Subcutaneous abdominal adipose tissue (tissue), 5 donors: ENCODE measurements around the gene STK32B.
"Not testable (repeated sequence)": the region's sequence is repeated elsewhere in the genome, so short reads cannot be mapped to it uniquely, and the experiment has no call there.

Experiments
- H3K27ac ChIP-seq: one replicate; pipeline ENCODE4 v1.7.0; 2013; ENCODE audit warnings: low read depth, mild to moderate bottlenecking, inconsistent platforms, low read length, moderate library complexity
- H3K27me3 ChIP-seq, 5 donors: one replicate each; pipeline ENCODE4 v1.7.0; 2013; ENCODE audit warnings: low read length in 5 of 5, inconsistent platforms in 1 of 5; ENCODE audit not compliant: control insufficient read depth in 5 of 5, insufficient read depth in 4 of 5
- H3K36me3 ChIP-seq, 5 donors: one replicate each; pipeline ENCODE4 v1.7.0; 2013; ENCODE audit warnings: low read length in 5 of 5; ENCODE audit not compliant: control insufficient read depth in 5 of 5, insufficient read depth in 5 of 5
- H3K4me1 ChIP-seq, 5 donors: one replicate each; pipeline ENCODE4 v1.7.0; 2013; ENCODE audit warnings: low read length in 5 of 5, mild to moderate bottlenecking in 3 of 5, moderate library complexity in 1 of 5; ENCODE audit not compliant: control insufficient read depth in 5 of 5, insufficient read depth in 5 of 5
- H3K4me3 ChIP-seq, 5 donors: one replicate each; pipeline ENCODE4 v1.7.0; 2013; ENCODE audit warnings: low read length in 5 of 5, low read depth in 1 of 5
- H3K9ac ChIP-seq, 5 donors: one replicate each; pipeline ENCODE4 v1.7.0; 2013; ENCODE audit warnings: low read length in 5 of 5, mild to moderate bottlenecking in 4 of 5, moderate library complexity in 3 of 5
- H3K9me3 ChIP-seq, 5 donors: one replicate each; pipeline ENCODE4 v1.7.0; 2013; ENCODE audit warnings: low read length in 5 of 5; ENCODE audit not compliant: control insufficient read depth in 5 of 5
- donor health status: healthy.
- donor health status: healthy.
- donor health status: healthy.
- donor health status: healthy.
- donor health status: healthy.

The STK32B gene

GRCh38 chr4:5257086-5257485, 205.8 kb downstream of the STK32B start:
- Histone ChIP-seq H3K36me3 (no peaks in the 10 kb centered on the region), H3K9ac (no peak overlapping the region)

GRCh38 chr4:5259471-5259870, 208.2 kb downstream of the STK32B start:
- H3K4me1 ChIP-seq, result no peaks in the 10 kb centered on the region
- no peak overlapping the region for H3K9ac ChIP-seq
- no peak overlapping the region for H3K27ac ChIP-seq
- no peaks in the 10 kb centered on the region for H3K27me3 ChIP-seq
- no peaks in the 10 kb centered on the region for H3K9me3 ChIP-seq
- H3K36me3 ChIP-seq, result no peaks in the 10 kb centered on the region
- no peak overlapping the region for H3K4me3 ChIP-seq

More at GRCh38 chr4:5257086-5257485, 205.8 kb downstream of the STK32B start:
- no peaks in the 10 kb centered on the region for H3K27me3 ChIP-seq
- H3K27ac ChIP-seq, result no peak overlapping the region
- H3K4me1 ChIP-seq, result no peaks in the 10 kb centered on the region
- no peaks in the 10 kb centered on the region for H3K9me3 ChIP-seq
- no peak overlapping the region for H3K4me3 ChIP-seq

- no peaks in the 10 kb centered on the region for H3K9me3 ChIP-seq
- H3K36me3 ChIP-seq, result no peaks in the 10 kb centered on the region
- H3K27me3 ChIP-seq, result no peaks in the 10 kb centered on the region
- no peak overlapping the region for H3K4me3 ChIP-seq
- no peak overlapping the region for H3K9ac ChIP-seq
- H3K4me1 ChIP-seq, result no peaks in the 10 kb centered on the region
- no peak overlapping the region for H3K27ac ChIP-seq
These were observed 208.8 kb downstream of the STK32B start for GRCh38 chr4:5260121-5260520.

- H3K4me1 ChIP-seq, result no peaks in the 10 kb centered on the region
- H3K4me3 ChIP-seq, result no peak overlapping the region
- H3K9me3 ChIP-seq, result no peaks in the 10 kb centered on the region
- H3K36me3 ChIP-seq, result no peaks in the 10 kb centered on the region
- H3K27me3 ChIP-seq, result no peaks in the 10 kb centered on the region
- H3K9ac ChIP-seq, result no peak overlapping the region
- H3K27ac ChIP-seq, result no peak overlapping the region
These were observed 210.6 kb downstream of the STK32B start for GRCh38 chr4:5261866-5262265.

GRCh38 chr4:5266991-5267390, 215.7 kb downstream of the STK32B start:
- Histone ChIP-seq H3K36me3 (no peaks in the 10 kb centered on the region), H3K27me3 (no peaks in the 10 kb centered on the region), H3K4me3 (no peak overlapping the region), H3K9ac (no peak overlapping the region), H3K27ac (no peak overlapping the region), H3K9me3 (no peaks in the 10 kb centered on the region), H3K4me1 (no peaks in the 10 kb centered on the region)

GRCh38 chr4:5267408-5267807, 216.1 kb downstream of the STK32B start:
- H3K4me3 ChIP-seq, result no peak overlapping the region
- H3K27ac ChIP-seq, result no peak overlapping the region
- H3K9me3 ChIP-seq, result no peaks in the 10 kb centered on the region
- H3K36me3 ChIP-seq, result no peaks in the 10 kb centered on the region
- H3K4me1 ChIP-seq, result no peaks in the 10 kb centered on the region
- H3K9ac ChIP-seq, result no peak overlapping the region
- H3K27me3 ChIP-seq, result no peaks in the 10 kb centered on the region

- H3K4me1 ChIP-seq, result no peaks in the 10 kb centered on the region
- no peak overlapping the region for H3K9ac ChIP-seq
- H3K9me3 ChIP-seq, result no peaks in the 10 kb centered on the region
- H3K36me3 ChIP-seq, result no peaks in the 10 kb centered on the region
- no peak overlapping the region for H3K4me3 ChIP-seq
- no peak overlapping the region for H3K27ac ChIP-seq
- no peaks in the 10 kb centered on the region for H3K27me3 ChIP-seq
These were observed 225.3 kb downstream of the STK32B start for GRCh38 chr4:5276475-5277075.

GRCh38 chr4:5277079-5277478, 225.8 kb downstream of the STK32B start:
- H3K27me3 ChIP-seq, result no peaks in the 10 kb centered on the region
- no peak overlapping the region for H3K27ac ChIP-seq
- no peak overlapping the region for H3K4me3 ChIP-seq
- H3K9ac ChIP-seq, result no peak overlapping the region
- no peaks in the 10 kb centered on the region for H3K4me1 ChIP-seq
- H3K36me3 ChIP-seq, result no peaks in the 10 kb centered on the region
- no peaks in the 10 kb centered on the region for H3K9me3 ChIP-seq

- Histone ChIP-seq H3K4me3 (no peak overlapping the region), H3K9me3 (no peaks in the 10 kb centered on the region), H3K36me3 (no peaks in the 10 kb centered on the region), H3K9ac (no peak overlapping the region), H3K27me3 (no peaks in the 10 kb centered on the region), H3K27ac (no peak overlapping the region), H3K4me1 (no peaks in the 10 kb centered on the region)
These were observed 226.9 kb downstream of the STK32B start for GRCh38 chr4:5278213-5278612.

- H3K4me3 ChIP-seq, H3K4me1 ChIP-seq, H3K27ac ChIP-seq: not testable (repeated sequence)
These were observed 228.8 kb downstream of the STK32B start for GRCh38 chr4:5280069-5280468.

GRCh38 chr4:5280828-5281227, 229.5 kb downstream of the STK32B start:
- H3K36me3 ChIP-seq, result no peaks in the 10 kb centered on the region
- no peaks in the 10 kb centered on the region for H3K9me3 ChIP-seq
- H3K27me3 ChIP-seq, result no peaks in the 10 kb centered on the region
- H3K4me1 ChIP-seq, result no peaks in the 10 kb centered on the region
- H3K9ac ChIP-seq, result no peak overlapping the region
- H3K27ac ChIP-seq, result no peak overlapping the region
- no peak overlapping the region for H3K4me3 ChIP-seq

More at GRCh38 chr4:5280069-5280468, 228.8 kb downstream of the STK32B start:
- not testable (repeated sequence) for H3K27me3 ChIP-seq, H3K9me3 ChIP-seq, H3K36me3 ChIP-seq, H3K9ac ChIP-seq
